WERI-Rb-1 (cell line): Measurements from ENCODE around the gene ATP8B4.
A peak's percentile ranks its signal among the peaks of the same experiment; 100 is the strongest.

Source experiments
- DNase-seq: peaks from one replicate; pipeline ENCODE4 v3.0.0-alpha.2; 2020
- H3K27ac ChIP-seq: fragments of 250-450 bp; sonication (Bioruptor Pico); 2 replicates; pipeline ENCODE4 v1.5.1; 2020; ENCODE audit warnings: mild to moderate bottlenecking, moderate library complexity
- H3K27me3 ChIP-seq: fragments of 250-450 bp; sonication (Bioruptor Pico); 2 replicates; pipeline ENCODE4 v1.5.1; 2021; ENCODE audit warnings: mild to moderate bottlenecking, low read depth, moderate library complexity; ENCODE audit not compliant: insufficient read depth, severe bottlenecking
- H3K36me3 ChIP-seq: fragments of 250-450 bp; sonication (Bioruptor Pico); 2 replicates; pipeline ENCODE4 v1.5.1; 2020; ENCODE audit warnings: mild to moderate bottlenecking, moderate library complexity
- H3K4me3 ChIP-seq: 2 replicates; pipeline ENCODE4 v1.5.1; 2011; ENCODE audit warnings: low read depth, mild to moderate bottlenecking, control low read depth, low read length
- H3K9me3 ChIP-seq: fragments of 250-450 bp; sonication (Bioruptor Pico); 2 replicates; pipeline ENCODE4 v1.5.1; 2021; ENCODE audit warnings: mild to moderate bottlenecking, moderate library complexity; ENCODE audit not compliant: severe bottlenecking
- CTCF ChIP-seq: IDR thresholded peaks from 2 replicates; pipeline ENCODE4 v1.5.1; 2011; ENCODE audit warnings: low read depth, mild to moderate bottlenecking, control low read depth, inconsistent platforms, low read length

The ATP8B4 gene

GRCh38 chr15:50119063-50120040 lies at the start of gene ATP8B4:
ATP8B4 (minus strand) TSS chr15:50119233; CDS start chr15:50106966, 12,267 bp downstream.
- DNase-seq, result no peak
- Histone ChIP-seq H3K4me3 (no peak within 1 kb of the TSS), H3K9me3 (no peaks in the 10 kb centered on the region), H3K27me3 (no peaks in the 10 kb centered on the region), H3K36me3 (no peaks in the 10 kb centered on the region), H3K27ac (no peak within 1 kb of the TSS)
- no peak for TF ChIP-seq CTCF

GRCh38 chr15:50168379-50168778 lies 49.3 kb upstream of the ATP8B4 start:
- H3K36me3 ChIP-seq, result no peaks in the 10 kb centered on the region
- no peak for TF ChIP-seq CTCF
- H3K4me3 ChIP-seq, result no peak overlapping the region
- H3K27me3 ChIP-seq, result no peaks in the 10 kb centered on the region
- peak overlapping the region; percentile 69 for H3K27ac ChIP-seq
- peaks cover 2% of the 10 kb centered on the region for H3K9me3 ChIP-seq
- no peak for DNase-seq

- Histone ChIP-seq H3K27me3 (no peaks in the 10 kb centered on the region), H3K9me3 (peaks cover 2% of the 10 kb centered on the region), H3K4me3 (no peak overlapping the region), H3K27ac (no peak overlapping the region), H3K36me3 (no peaks in the 10 kb centered on the region)
- no peak for TF ChIP-seq CTCF
- DNase-seq, result no peak
These were observed 48.1 kb upstream of the ATP8B4 start for GRCh38 chr15:50167110-50167509.

- H3K9me3 ChIP-seq, result peaks cover 2% of the 10 kb centered on the region
- H3K27ac ChIP-seq, result no peak overlapping the region
- DNase-seq, result no peak
- H3K36me3 ChIP-seq, result no peaks in the 10 kb centered on the region
- TF ChIP-seq CTCF, result no peak
- no peaks in the 10 kb centered on the region for H3K27me3 ChIP-seq
- no peak overlapping the region for H3K4me3 ChIP-seq
These were observed 47.2 kb upstream of the ATP8B4 start for GRCh38 chr15:50166216-50166615.

GRCh38 chr15:50164458-50164857 lies 45.4 kb upstream of the ATP8B4 start:
- no peak for DNase-seq
- Histone ChIP-seq H3K36me3 (no peaks in the 10 kb centered on the region), H3K9me3 (no peaks in the 10 kb centered on the region), H3K27ac (no peak overlapping the region), H3K27me3 (no peaks in the 10 kb centered on the region), H3K4me3 (no peak overlapping the region)
- no peak for TF ChIP-seq CTCF
